Muscle layer of colon (tissue), 2 donors: ENCODE data around the gene PRKAG2.

Experiments
- H3K27ac ChIP-seq: one replicate; pipeline ENCODE4 v1.7.0; 2013; ENCODE audit warnings: low read depth, mild to moderate bottlenecking, low read length, moderate library complexity
- H3K27me3 ChIP-seq, 2 donors: one replicate each; pipeline ENCODE4 v1.7.0; 2013; ENCODE audit warnings: low read length in 2 of 2, mild to moderate bottlenecking in 2 of 2; ENCODE audit not compliant: insufficient read depth in 2 of 2, control insufficient read depth in 1 of 2
- H3K36me3 ChIP-seq: one replicate; pipeline ENCODE4 v1.7.0; 2013; ENCODE audit warnings: mild to moderate bottlenecking, low read length; ENCODE audit not compliant: insufficient read depth
- H3K4me1 ChIP-seq: one replicate; pipeline ENCODE4 v1.7.0; 2013; ENCODE audit warnings: mild to moderate bottlenecking, low read length; ENCODE audit not compliant: insufficient read depth
- H3K4me3 ChIP-seq, 2 donors: one replicate each; pipeline ENCODE4 v1.7.0; 2013; ENCODE audit warnings: low read length in 2 of 2, low read depth in 1 of 2, mild to moderate bottlenecking in 1 of 2, moderate library complexity in 1 of 2
- H3K9ac ChIP-seq: one replicate; pipeline ENCODE4 v1.7.0; 2013; ENCODE audit warnings: low read length
- H3K9me3 ChIP-seq: one replicate; pipeline ENCODE4 v1.7.0; 2013; ENCODE audit warnings: mild to moderate bottlenecking, low read length
- donor health status: abdominal sarcoma.
- donor health status: Adenocarcinoma of cecum.

Gene PRKAG2

DNA sequence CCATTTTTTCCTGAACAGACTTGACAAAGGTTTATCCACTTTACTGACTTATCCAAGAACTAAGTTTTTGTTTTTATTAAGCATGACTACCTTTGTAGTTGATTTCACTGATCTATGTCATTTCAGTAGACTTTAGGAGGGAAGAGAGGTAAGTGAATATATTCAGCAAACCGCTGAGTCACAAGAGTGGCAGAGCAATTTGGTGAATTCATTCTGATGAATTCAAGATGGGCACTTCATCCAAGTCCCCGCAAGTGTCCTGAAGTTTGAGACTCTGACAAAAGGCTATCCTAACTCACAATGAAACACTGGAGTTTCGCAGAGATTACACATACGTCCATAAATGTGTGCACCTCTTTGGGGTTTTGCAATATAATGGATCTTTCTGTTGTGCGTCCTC, 255.0 kb downstream of the PRKAG2 start:
- Histone ChIP-seq H3K27me3 (no peaks in the 10 kb centered on the region), H3K27ac (no peak overlapping the region), H3K9me3 (no peaks in the 10 kb centered on the region), H3K4me3 (no peak overlapping the region), H3K36me3 (peaks cover 6% of the 10 kb centered on the region), H3K9ac (no peak overlapping the region), H3K4me1 (peaks cover 16% of the 10 kb centered on the region)

DNA sequence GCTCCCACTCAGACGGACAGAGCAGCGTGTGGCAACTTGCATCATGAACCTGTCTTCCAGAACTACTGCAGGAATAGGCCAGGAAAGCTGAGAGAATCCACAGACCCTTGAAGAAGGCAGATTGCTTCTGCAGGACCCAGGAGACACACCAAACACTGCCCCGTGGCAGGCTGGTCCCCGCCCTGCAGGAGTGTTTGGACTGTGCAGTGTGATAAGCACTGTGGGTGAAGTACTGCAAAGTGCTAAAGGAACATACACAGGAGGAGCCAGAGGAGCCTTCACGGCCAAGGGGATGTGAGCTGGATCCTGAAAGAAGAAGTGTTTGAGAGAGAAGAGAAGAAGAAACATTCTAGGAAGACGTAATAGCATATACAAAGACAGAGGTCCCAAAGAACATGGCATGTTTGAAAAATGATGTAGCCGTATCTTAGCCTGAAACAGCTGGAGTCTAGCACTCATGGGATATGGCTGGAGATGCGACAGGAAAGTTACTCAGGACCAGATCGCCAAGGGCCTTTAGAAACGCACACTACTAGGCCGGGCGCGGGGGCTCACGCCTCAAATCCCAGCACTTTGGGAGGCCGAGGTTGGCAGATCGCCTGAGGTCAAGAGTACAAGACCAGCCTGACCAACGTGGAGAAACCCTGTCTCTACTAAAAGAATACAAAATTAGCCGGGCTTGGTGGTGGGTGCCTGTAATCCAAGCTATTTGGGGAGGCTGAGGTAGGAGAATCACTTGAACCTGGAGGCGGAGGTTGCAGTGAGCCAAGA, 260.3 kb downstream of the PRKAG2 start:
- no peaks in the 10 kb centered on the region for H3K27me3 ChIP-seq
- no peaks in the 10 kb centered on the region for H3K9me3 ChIP-seq
- no peak overlapping the region for H3K9ac ChIP-seq
- H3K4me1 ChIP-seq = no peaks in the 10 kb centered on the region
- H3K4me3 ChIP-seq = no peak overlapping the region
- no peak overlapping the region for H3K27ac ChIP-seq
- H3K36me3 ChIP-seq = peaks cover 6% of the 10 kb centered on the region

DNA sequence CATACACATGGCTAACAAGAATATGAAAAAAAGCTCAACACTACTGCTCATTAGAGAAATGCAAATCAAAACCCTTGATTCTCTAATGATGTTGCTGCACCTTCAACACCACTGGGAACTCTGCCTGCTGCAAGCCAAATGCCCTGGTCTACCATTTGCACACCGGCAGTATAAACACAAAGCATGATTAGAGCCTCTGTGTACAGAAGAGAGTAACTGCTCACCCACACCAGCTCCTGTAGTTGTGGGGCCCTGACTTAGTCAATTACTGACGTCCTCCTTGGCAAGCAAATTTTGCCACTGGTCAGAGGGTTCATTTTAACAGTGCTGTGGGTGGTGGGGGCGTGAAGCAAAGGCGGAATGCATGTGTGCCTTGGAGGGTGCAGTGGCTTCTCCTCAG, 261.1 kb downstream of the PRKAG2 start:
- Histone ChIP-seq H3K36me3 (peaks cover 10% of the 10 kb centered on the region), H3K27me3 (no peaks in the 10 kb centered on the region), H3K4me1 (no peaks in the 10 kb centered on the region), H3K27ac (no peak overlapping the region), H3K4me3 (no peak overlapping the region), H3K9me3 (no peaks in the 10 kb centered on the region), H3K9ac (no peak overlapping the region)

DNA sequence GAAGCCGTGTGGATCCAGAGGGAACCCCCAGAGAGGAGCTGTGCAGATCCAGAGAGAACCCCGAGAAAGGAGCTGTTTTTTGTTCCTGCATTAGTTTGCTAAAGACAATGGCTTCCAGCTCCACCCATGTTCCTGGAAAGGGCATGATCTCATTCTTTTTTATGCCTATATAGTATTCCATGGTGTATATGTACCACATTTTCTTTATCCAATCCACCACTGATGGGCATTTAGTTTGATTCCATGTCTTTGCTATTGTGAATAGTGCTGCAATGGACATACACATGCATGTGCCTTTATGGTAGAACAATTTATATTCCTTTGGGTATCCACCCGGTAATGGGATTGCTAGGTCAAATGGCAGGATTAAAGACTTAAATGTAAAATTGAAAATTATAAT, 261.9 kb downstream of the PRKAG2 start:
- H3K36me3 ChIP-seq = peaks cover 10% of the 10 kb centered on the region
- no peak overlapping the region for H3K27ac ChIP-seq
- H3K4me1 ChIP-seq = no peaks in the 10 kb centered on the region
- no peak overlapping the region for H3K9ac ChIP-seq
- H3K27me3 ChIP-seq = no peaks in the 10 kb centered on the region
- no peaks in the 10 kb centered on the region for H3K9me3 ChIP-seq
- H3K4me3 ChIP-seq = no peak overlapping the region

DNA sequence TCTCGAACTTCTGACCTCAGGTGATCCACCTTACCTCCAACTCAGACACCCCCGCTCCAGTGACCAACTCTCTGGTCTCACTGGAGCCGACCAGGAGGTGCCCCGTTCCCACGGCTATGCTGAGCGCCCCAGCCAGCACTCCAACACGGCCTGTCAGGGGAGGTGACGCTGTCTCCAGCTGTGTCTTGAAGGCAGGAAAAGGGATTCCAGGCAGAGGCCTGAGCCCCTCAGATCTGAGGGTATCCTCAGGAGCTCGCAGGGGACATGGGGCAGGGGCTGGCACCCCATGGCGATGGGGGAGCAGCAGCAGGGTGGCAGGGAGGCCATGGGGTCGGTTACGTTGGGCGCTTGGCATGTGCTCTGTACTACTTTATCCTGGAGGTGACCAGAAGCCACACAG, 262.9 kb downstream of the PRKAG2 start:
- no peaks in the 10 kb centered on the region for H3K4me1 ChIP-seq
- H3K9me3 ChIP-seq = no peaks in the 10 kb centered on the region
- H3K27ac ChIP-seq = no peak overlapping the region
- H3K27me3 ChIP-seq = no peaks in the 10 kb centered on the region
- H3K36me3 ChIP-seq = peaks cover 10% of the 10 kb centered on the region
- H3K9ac ChIP-seq = no peak overlapping the region
- H3K4me3 ChIP-seq = no peak overlapping the region

DNA sequence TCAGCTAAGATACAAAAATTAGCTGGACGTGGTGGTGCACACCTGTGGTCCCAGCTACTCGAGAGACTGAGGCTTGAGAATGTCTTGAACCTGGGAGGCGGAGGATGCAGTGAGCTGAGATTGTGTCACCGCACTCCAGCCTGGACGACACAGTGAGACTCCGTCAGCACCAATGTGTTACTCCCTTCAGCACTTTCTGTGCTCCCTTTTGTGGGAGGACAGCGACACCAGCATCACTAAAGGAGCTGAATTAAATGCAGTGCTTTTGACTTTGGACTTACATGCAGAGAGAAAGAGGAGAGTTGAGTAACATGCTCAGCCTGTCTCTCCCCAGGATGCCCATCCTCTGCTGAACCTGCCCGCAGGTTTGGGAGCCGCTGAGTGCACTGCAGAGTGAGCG, 265.0 kb downstream of the PRKAG2 start:
- Histone ChIP-seq H3K36me3 (peaks cover 10% of the 10 kb centered on the region), H3K9ac (no peak overlapping the region), H3K4me1 (no peaks in the 10 kb centered on the region)

DNA sequence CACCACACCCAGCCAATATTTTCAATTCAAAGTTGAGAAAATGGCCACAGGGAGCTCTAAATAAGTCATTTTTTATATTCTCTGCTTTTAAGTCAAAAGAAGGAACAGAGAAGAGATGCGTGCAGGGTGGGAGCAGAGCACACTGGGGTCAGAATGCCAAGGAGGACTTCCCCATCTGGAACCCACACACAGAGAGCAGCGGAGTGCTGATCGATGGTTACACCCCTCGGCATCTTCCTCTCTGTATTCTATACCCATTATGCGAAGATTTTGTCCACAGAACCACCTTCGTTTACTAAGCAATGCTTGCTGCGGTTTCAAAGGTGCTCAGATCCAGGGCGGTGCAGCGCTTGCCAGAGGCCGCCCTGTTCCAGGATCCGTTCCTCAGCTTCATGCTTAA, 265.9 kb downstream of the PRKAG2 start:
- H3K4me3 ChIP-seq = no peak overlapping the region
- H3K27me3 ChIP-seq = no peaks in the 10 kb centered on the region
- H3K9me3 ChIP-seq = no peaks in the 10 kb centered on the region
- no peak overlapping the region for H3K9ac ChIP-seq
- H3K4me1 ChIP-seq = no peaks in the 10 kb centered on the region
- no peak overlapping the region for H3K27ac ChIP-seq
- H3K36me3 ChIP-seq = peaks cover 10% of the 10 kb centered on the region

More for the DNA sequence above, 265.0 kb downstream of the PRKAG2 start:
- H3K27me3 ChIP-seq = no peaks in the 10 kb centered on the region
- H3K9me3 ChIP-seq = no peaks in the 10 kb centered on the region
- H3K4me3 ChIP-seq = no peak overlapping the region
- no peak overlapping the region for H3K27ac ChIP-seq

DNA sequence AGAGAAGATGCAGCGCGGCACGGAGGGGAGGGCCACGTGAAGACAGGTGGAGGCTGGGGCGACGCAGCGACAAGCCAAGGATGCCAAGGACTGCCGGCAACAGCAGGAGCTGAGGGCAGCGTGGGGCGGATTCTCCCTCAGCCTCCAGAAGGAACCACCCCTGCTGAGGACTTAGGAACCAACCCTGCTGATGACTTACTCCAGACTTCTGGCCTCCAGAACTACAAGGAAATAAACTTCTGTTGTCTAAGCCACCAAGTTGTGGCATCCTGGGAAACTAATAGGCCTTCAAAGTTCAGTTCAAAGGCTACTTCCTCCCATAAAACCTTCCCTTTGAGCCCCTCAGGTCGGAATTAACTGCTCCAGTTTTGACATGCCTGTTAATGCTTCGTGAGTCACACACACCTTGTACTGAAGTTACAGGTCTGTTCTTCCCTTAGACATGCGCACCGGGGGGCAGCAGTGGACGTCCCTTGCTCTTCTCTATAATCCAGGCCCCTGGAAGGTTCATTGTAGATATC, 268.8 kb downstream of the PRKAG2 start:
- Histone ChIP-seq H3K27me3 (no peaks in the 10 kb centered on the region), H3K9ac (no peak overlapping the region), H3K4me3 (no peak overlapping the region), H3K4me1 (no peaks in the 10 kb centered on the region), H3K27ac (no peak overlapping the region), H3K36me3 (peaks cover 4% of the 10 kb centered on the region), H3K9me3 (no peaks in the 10 kb centered on the region)

DNA sequence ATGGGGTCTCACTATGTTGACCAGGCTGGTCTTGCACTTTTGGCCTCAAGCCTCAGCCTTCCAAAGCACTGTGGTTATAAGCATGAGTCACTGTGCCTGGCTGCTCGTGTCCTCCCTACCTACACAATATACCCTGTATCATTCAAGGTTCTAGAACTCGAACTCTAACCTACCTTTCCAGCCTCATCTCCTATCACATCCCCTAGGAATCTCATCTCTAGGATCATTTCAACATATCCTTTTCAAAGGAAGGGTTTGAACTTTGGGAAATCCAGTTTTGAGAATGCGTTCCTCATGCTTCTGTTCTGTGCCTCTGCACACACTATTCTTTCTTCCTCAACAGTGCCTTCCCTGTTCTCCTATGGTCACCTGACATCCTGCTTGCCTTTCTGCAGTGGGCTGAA, 269.4 kb downstream of the PRKAG2 start:
- no peaks in the 10 kb centered on the region for H3K27me3 ChIP-seq
- H3K4me1 ChIP-seq = no peaks in the 10 kb centered on the region
- peaks cover 4% of the 10 kb centered on the region for H3K36me3 ChIP-seq
- no peak overlapping the region for H3K27ac ChIP-seq
- H3K9me3 ChIP-seq = no peaks in the 10 kb centered on the region
- no peak overlapping the region for H3K4me3 ChIP-seq
- H3K9ac ChIP-seq = no peak overlapping the region

DNA sequence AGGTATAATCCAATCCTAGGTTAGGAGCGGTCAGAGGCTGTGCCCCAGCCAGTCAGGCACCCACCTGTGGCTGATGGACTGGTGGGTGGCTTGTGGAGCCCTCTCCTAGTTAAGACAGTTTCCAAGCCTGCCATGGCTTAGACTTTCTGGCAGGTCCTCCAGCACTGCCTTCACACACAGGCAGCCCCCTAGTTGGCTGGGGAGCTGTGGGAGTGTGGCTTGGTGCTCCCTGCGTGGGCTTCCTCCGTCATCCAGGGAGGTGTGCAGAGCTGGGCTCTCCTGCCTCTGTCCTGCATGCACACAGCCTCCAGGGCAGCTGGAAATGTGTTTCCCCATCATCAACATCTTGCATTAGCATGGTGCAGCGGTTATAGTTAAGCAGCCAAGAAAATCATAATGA, 273.0 kb downstream of the PRKAG2 start:
- Histone ChIP-seq H3K27ac (no peak overlapping the region), H3K27me3 (no peaks in the 10 kb centered on the region)

DNA sequence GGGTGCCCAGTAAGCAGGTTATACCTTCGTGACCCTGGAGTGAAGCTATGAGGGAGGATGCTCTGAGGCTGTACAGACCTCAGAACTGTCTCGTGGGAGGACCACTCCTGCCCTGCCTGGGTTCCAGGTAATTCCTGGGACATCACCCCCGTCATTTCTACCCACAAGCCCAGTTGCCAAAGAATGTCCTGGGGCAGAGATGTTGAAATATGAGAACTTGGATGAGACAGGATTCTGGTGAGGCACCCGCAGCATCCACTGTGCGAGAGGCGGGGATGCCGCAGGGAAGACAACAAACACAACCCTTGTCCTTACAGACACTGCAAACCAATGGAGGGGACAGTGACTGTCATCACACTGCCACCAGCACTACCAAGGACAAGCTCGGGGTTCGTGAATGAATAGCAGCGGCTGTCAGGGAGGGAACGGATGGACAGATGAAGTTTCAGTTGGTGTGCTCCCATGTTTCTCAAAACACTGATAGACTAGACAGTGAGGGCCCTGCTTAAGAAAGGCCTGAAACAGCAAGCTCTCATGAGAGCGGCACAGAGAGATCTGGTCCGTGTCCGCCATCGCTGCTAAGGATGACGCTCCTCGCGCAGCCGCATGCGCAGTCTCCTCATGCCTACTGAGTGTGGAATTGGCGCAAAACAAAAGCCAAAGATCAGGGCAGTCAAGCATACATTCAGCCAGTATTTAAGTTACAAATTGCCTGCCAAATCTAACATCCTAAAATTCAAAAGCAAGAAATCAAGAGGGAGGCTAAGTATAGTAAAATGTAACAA, 275.2 kb downstream of the PRKAG2 start:
- Histone ChIP-seq H3K27me3 (no peaks in the 10 kb centered on the region), H3K36me3 (no peaks in the 10 kb centered on the region), H3K9ac (no peak overlapping the region), H3K27ac (no peak overlapping the region), H3K4me3 (no peak overlapping the region), H3K9me3 (no peaks in the 10 kb centered on the region), H3K4me1 (peaks cover 27% of the 10 kb centered on the region)

More for the DNA sequence above, 273.0 kb downstream of the PRKAG2 start:
- H3K4me3 ChIP-seq = no peak overlapping the region
- peaks cover 15% of the 10 kb centered on the region for H3K4me1 ChIP-seq
- H3K9me3 ChIP-seq = no peaks in the 10 kb centered on the region
- no peaks in the 10 kb centered on the region for H3K36me3 ChIP-seq
- no peak overlapping the region for H3K9ac ChIP-seq
